Liver (tissue), 3 donors: ENCODE results near the gene RNF4.

Experiments
- GABPA ChIP-seq, 2 donors: IDR thresholded peaks in 1 of 2; conservative IDR thresholded peaks in 1 of 2; 2 replicates each; pipeline ENCODE4 v1.6.1; 2016; ENCODE audit warnings: antibody characterized with exemption in 2 of 2, mild to moderate bottlenecking in 1 of 2, moderate library complexity in 1 of 2
- SP1 ChIP-seq: IDR thresholded peaks from 2 replicates; pipeline ENCODE4 v1.6.1; 2018; ENCODE audit warnings: antibody characterized with exemption, mild to moderate bottlenecking
- YY1 ChIP-seq: IDR thresholded peaks from 2 replicates; pipeline ENCODE4 v1.6.1; 2016; ENCODE audit warnings: antibody characterized with exemption, mild to moderate bottlenecking
- TF ChIP-seq, protein P1 (sequence below): fragments of 150-350 bp; IDR thresholded peaks from 2 replicates; pipeline ENCODE4 v1.5.1; 2017; ENCODE audit warnings: improper control_type of control experiment, low read depth, low read length; ENCODE audit not compliant: missing input control
- TF ChIP-seq, protein P2 (sequence below): IDR thresholded peaks from 2 replicates; pipeline ENCODE4 v1.6.1; 2016; ENCODE audit warnings: antibody characterized with exemption
- TF ChIP-seq, protein P3 (sequence below): IDR thresholded peaks from 2 replicates; pipeline ENCODE4 v1.6.1; 2016; ENCODE audit warnings: antibody characterized with exemption
- donor health status: healthy.
- donor health status: healthy.

DNA sequence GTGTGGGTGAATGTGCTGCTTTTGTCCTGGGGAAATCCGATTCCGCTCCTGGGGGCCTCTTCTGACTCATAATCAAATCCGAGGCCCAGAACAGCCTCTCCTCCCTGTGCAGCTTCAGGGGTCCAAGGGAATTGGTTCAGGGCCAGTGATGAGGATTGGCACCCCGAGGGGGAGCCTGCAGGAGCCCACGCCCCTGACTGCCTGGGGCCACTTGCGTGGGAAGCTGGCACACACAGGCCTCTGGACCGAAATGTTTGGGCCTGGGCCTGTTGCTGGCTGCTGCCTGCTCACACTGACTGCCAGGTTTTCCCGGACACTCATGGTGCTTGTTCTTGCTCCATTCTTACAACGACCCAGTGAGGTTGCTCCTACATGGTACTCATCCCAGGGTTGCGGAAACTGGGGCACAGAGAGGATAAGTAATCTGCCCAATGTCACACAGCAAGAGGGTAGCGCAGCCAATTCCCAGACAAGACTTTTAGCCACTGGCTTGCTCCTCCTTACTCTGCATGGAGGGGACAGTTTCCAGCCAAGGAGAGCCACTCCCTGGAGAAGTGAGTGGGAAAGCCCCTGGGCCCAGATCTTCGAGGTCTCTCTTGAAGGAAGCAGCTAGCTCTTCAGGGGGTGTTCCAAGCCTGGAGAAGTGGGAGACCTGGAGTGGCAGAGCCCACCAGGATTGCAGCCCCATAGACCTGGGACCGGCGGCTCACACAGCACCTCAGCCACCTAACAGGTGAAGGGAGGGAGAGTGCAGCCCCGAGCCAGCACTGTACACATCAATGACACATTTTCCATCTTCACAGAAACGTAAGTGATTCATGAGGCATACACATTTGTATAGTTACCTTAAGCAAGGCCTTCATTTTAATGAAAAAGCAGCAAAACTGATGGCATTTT lies 29.8 kb upstream of the RNF4 start:
- TF ChIP-seq YY1, result no peak
- no peak for TF ChIP-seq SP1
- TF ChIP-seq, protein P1, sequence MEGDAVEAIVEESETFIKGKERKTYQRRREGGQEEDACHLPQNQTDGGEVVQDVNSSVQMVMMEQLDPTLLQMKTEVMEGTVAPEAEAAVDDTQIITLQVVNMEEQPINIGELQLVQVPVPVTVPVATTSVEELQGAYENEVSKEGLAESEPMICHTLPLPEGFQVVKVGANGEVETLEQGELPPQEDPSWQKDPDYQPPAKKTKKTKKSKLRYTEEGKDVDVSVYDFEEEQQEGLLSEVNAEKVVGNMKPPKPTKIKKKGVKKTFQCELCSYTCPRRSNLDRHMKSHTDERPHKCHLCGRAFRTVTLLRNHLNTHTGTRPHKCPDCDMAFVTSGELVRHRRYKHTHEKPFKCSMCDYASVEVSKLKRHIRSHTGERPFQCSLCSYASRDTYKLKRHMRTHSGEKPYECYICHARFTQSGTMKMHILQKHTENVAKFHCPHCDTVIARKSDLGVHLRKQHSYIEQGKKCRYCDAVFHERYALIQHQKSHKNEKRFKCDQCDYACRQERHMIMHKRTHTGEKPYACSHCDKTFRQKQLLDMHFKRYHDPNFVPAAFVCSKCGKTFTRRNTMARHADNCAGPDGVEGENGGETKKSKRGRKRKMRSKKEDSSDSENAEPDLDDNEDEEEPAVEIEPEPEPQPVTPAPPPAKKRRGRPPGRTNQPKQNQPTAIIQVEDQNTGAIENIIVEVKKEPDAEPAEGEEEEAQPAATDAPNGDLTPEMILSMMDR, result no peak
- TF ChIP-seq, protein P2, sequence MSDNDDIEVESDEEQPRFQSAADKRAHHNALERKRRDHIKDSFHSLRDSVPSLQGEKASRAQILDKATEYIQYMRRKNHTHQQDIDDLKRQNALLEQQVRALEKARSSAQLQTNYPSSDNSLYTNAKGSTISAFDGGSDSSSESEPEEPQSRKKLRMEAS, result no peak
- no peak for TF ChIP-seq GABPA (IDR thresholded peaks at IDR 0.05 in 1 of 2, conservative IDR thresholded peaks at IDR 0.05 in 1 of 2)
- TF ChIP-seq, protein P3, sequence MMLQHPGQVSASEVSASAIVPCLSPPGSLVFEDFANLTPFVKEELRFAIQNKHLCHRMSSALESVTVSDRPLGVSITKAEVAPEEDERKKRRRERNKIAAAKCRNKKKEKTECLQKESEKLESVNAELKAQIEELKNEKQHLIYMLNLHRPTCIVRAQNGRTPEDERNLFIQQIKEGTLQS, result no peak
